Kidney (tissue), 14 donors: ENCODE data around the gene ZNF217. TPM values are rescaled to one million over a fixed set of nuclear protein-coding genes. Genes with fewer than 3 reads are reported as not detected.
"Not testable (repeated sequence)": the region's sequence is repeated elsewhere in the genome, so short reads cannot be mapped to it uniquely, and the experiment has no call there.

Experiments used
- DNase-seq, 5 donors: peaks; one replicate each; pipeline ENCODE4 v3.0.0-alpha.2; 2013 to 2020
- FAIRE-seq: peaks from 2 replicates; lab custom pipeline; 2012; peaks lifted over from hg19 to GRCh38; lab: Jason Lieb, UNC
- H3K27ac ChIP-seq, 2 donors: one replicate each; pipeline ENCODE4 v1.7.0; 2013; ENCODE audit warnings: low read depth in 2 of 2, low read length in 2 of 2, inconsistent platforms in 1 of 2
- H3K27me3 ChIP-seq: one replicate; pipeline ENCODE4 v1.7.1; 2013; ENCODE audit warnings: low read length, inconsistent platforms; ENCODE audit not compliant: control insufficient read depth, insufficient read depth
- H3K36me3 ChIP-seq, 3 donors: one replicate each; pipeline versions ENCODE4 v1.7.0 to v1.7.1; 2013; ENCODE audit warnings: low read length in 3 of 3, control low read depth in 1 of 3, inconsistent platforms in 1 of 3; ENCODE audit not compliant: insufficient read depth in 3 of 3, control insufficient read depth in 2 of 3
- H3K4me1 ChIP-seq, 3 donors: one replicate each; pipeline versions ENCODE4 v1.7.0 to v1.7.1; 2013; ENCODE audit warnings: low read length in 3 of 3, inconsistent platforms in 1 of 3, low read depth in 1 of 3; ENCODE audit not compliant: control insufficient read depth in 2 of 3, insufficient read depth in 2 of 3
- H3K4me3 ChIP-seq, 3 donors: one replicate each; pipeline versions ENCODE4 v1.7.0 to v1.8.1; 2013; ENCODE audit warnings: low read length in 3 of 3, control low read depth in 1 of 3, inconsistent platforms in 1 of 3
- H3K9ac ChIP-seq, 3 donors: one replicate each; pipeline versions ENCODE4 v1.7.0 to v1.7.1; 2013; ENCODE audit warnings: low read length in 3 of 3, control low read depth in 1 of 3, inconsistent platforms in 1 of 3
- H3K9me3 ChIP-seq, 3 donors: one replicate each; pipeline versions ENCODE4 v1.7.0 to v1.7.1; 2013; ENCODE audit warnings: low read length in 3 of 3, control low read depth in 1 of 3, inconsistent platforms in 1 of 3; ENCODE audit not compliant: control insufficient read depth in 2 of 3, insufficient read depth in 1 of 3
- intact Hi-C: fragments of 100-400 bp; cut with DNase I; formaldehyde crosslinking; loops from one replicate; pipeline ENCODE4 v1.11.1; 2022
- polyA plus RNA-seq: library from polyadenylated mRNA; stranded (reverse); fragments of 350-450 nt; fragmentation: Illumina TruSeq; extraction: RNeasy Lipid Tissue Mini Kit (QIAGEN cat#74804); gene quantifications from one replicate; pipeline ENCODE4 v1.2.3, GENCODE V29; 2014; ENCODE audit warnings: low read depth, low replicate concordance; ENCODE audit not compliant: insufficient read depth
- total RNA-seq: library from RNA; stranded (reverse); fragmentation: NEBNext Ultra II Directional; extraction: Animal tissue kit (Norgen Biotek cat#: 25700); gene quantifications from one replicate; pipeline ENCODE4 v1.2.1, GENCODE V29; 2021
- TF ChIP-seq, protein P1 (sequence below): IDR thresholded peaks from 3 replicates; pipeline ENCODE4 v1.5.1; 2012; ENCODE audit warnings: mild to moderate bottlenecking, moderate library complexity, borderline replicate concordance; ENCODE audit not compliant: insufficient read depth; ENCODE audit errors: extremely low read depth
- donor health status: control.
- donor health status: control.
- donor health status: control.
- donor health status: control.
- donor health status: control.
- donor health status: DM: yes; HTN: yes; CAD: no.
- donor health status: Normal renal cell carcinoma (clear cell type).

ZNF217 gene
- total and polyA plus RNA-seq, 2 donors from 2014 or later = 5.0 to 60.9 TPM

DNA sequence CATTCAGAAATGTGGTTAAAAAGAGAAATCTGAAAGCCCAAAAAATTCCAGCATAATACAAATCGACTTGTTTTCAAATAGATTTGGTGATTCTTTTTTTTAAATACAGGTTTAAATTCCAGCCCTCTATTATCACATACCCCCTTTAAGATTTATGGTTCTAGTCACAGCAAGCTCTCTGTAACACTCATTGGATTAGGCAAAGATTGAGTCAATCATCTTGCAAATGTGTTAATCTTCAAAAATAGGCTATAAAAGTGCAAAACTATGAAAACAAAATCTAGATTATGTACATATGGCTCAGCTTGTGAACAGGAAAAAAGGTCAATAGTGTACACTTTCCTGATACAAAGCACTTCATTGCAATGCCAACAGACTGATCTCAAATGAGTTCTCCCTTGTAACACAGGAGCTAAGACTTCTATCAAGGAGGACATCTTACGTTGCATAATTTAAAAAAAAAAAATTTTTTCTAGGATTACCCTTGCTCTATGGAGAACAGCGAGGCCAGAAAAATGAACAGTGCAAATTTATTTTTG is 26.2 kb downstream of the ZNF217 start:
- Histone ChIP-seq H3K4me3 (no peak overlapping the region), H3K27me3 (no peaks in the 10 kb centered on the region), H3K9me3 (no peaks in the 10 kb centered on the region), H3K36me3 (peaks cover 0 to 40% (median 12%) of the 10 kb centered on the region in 3 donors), H3K4me1 (no peaks in the 10 kb centered on the region), H3K27ac (no peak overlapping the region), H3K9ac (no peak overlapping the region)
- intact Hi-C loops = no loop called here
- TF ChIP-seq, protein P1, sequence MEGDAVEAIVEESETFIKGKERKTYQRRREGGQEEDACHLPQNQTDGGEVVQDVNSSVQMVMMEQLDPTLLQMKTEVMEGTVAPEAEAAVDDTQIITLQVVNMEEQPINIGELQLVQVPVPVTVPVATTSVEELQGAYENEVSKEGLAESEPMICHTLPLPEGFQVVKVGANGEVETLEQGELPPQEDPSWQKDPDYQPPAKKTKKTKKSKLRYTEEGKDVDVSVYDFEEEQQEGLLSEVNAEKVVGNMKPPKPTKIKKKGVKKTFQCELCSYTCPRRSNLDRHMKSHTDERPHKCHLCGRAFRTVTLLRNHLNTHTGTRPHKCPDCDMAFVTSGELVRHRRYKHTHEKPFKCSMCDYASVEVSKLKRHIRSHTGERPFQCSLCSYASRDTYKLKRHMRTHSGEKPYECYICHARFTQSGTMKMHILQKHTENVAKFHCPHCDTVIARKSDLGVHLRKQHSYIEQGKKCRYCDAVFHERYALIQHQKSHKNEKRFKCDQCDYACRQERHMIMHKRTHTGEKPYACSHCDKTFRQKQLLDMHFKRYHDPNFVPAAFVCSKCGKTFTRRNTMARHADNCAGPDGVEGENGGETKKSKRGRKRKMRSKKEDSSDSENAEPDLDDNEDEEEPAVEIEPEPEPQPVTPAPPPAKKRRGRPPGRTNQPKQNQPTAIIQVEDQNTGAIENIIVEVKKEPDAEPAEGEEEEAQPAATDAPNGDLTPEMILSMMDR = no peak
- FAIRE-seq (no peak), DNase-seq (no peak)

DNA sequence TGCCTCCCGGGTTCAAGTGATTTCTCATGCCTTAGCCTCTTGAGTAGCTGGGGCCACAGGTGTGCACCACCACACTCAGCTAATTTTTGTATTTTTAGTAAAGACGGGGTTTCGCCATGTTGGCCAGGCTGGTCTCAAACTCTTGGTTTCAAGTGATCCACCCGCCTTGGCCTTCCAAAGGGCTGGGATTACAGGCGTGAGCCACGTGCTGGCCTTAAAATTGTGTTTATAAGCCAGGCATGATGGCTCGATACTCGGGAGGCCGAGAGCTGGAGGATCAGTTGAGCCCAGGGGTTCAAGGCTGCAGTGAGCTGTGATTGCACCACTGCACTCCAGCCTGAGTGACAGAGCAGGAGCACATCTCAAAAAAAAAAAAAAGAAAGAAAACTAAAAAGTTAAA is 27.0 kb downstream of the ZNF217 start:
- H3K27me3 ChIP-seq, H3K4me3 ChIP-seq, DNase-seq, H3K27ac ChIP-seq, H3K9me3 ChIP-seq, H3K9ac ChIP-seq, FAIRE-seq, intact Hi-C loops, H3K4me1 ChIP-seq: not testable (repeated sequence)
- H3K36me3 ChIP-seq = peaks cover 0 to 32% (median 8%) of the 10 kb centered on the region in 3 donors

DNA sequence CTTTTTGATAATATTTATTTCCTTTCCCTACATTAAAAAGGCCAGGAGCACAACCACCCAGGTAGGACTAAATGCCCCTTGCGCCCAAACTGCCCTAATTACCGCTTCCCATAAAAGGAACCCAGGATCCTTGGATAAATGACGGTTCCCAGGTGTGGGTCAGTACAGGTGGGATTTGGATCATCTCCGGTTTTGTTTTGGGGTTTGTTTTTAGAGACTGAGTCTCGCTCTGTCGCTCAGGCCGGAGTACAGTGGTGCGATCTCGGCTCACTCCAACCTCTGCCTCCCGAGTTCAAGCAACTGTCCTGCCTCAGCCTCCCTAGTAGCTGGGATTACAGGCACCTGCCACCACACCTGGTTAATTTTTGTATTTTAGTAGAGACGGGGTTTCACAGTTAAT is 28.4 kb downstream of the ZNF217 start:
- intact Hi-C loops = no loop called here
- FAIRE-seq = no peak
- Histone ChIP-seq H3K4me3 (no peak overlapping the region), H3K36me3 (peaks cover 0 to 21% (median 2%) of the 10 kb centered on the region in 3 donors), H3K4me1 (no peaks in the 10 kb centered on the region), H3K9me3 (no peaks in the 10 kb centered on the region), H3K27me3 (no peaks in the 10 kb centered on the region), H3K27ac (no peak overlapping the region), H3K9ac (no peak overlapping the region)
- TF ChIP-seq, protein P1 = no peak
- DNase-seq = no peak

DNA sequence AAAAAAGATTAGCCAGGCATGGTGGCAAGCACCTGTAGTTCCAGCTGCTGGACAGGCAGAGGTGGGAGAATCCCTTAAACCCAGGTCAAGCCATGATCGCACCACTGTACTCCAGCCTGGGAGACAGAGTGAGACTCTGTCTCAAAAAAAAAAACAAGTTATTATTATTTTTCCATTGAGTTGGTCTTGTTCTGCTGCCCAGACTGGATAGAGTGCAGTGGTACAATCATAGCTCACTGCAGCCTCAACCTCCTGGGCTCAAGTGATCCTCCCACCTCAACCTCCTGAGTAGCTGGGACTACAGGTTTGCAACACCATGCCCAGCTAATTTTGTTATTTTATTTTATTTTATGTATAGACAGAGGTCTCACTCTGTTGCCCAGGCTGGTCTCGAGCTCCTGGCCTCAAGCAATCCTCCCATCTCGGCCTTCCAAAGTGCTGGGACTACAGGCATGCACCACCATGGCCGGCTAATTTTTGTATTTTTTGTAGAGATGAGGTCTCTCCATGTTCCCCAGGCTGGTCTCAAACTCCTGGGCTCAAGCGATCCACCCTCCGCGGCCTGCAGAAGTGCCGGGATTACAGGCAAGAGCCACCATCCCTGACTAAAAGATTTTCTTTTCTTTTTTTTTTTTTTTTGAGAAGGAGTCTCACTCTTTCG is 31.4 kb downstream of the ZNF217 start:
- peak in 1 of 5 donors; percentile 19 for DNase-seq
- H3K27ac ChIP-seq, H3K4me3 ChIP-seq, H3K4me1 ChIP-seq, FAIRE-seq, H3K9ac ChIP-seq, H3K9me3 ChIP-seq, H3K36me3 ChIP-seq, intact Hi-C loops, H3K27me3 ChIP-seq: not testable (repeated sequence)
